Measurements from ENCODE around the gene KRT31. TPM values are rescaled to one million over a fixed set of nuclear protein-coding genes. Genes with fewer than 3 reads are reported as not detected.
"Not testable (repeated sequence)": the region's sequence is repeated elsewhere in the genome, so short reads cannot be mapped to it uniquely, and the experiment has no call there.

KRT31 gene
- total and polyA plus RNA-seq, 2 donors (not counting 1 experiment from before 2014, with no cell fraction given) = not detected

GRCh38 chr17:41347869-41348760 is 49.3 kb downstream of the KRT31 start:
- H3K4me3 ChIP-seq (ENCODE audit: control extremely low read depth in 1 of 5, extremely low read depth in 1 of 5, insufficient read depth in 1 of 5, low read depth in 2 of 5, low read length in 4 of 5) = no peak overlapping the region
- no peak overlapping the region for H3K27ac Mint-ChIP-seq
- H3K4me3 Mint-ChIP-seq = no peak overlapping the region
- no peak for TF ChIP-seq EZH2 (IDR thresholded peaks at IDR 0.05; ENCODE audit: borderline replicate concordance, insufficient read depth, low read depth, low read length, poor library complexity, severe bottlenecking)
- no peak for TF ChIP-seq CTCF (IDR thresholded peaks at IDR 0.05)
- peaks cover 24% of the 10 kb centered on the region for H3K27me3 Mint-ChIP-seq
- H3K4me1 Mint-ChIP-seq = no peaks in the 10 kb centered on the region
- DNase-seq (no peak), ATAC-seq (ENCODE audit: low read depth) (no peak)
- no peak overlapping the region for H3K27ac ChIP-seq (ENCODE audit: low read length in 2 of 2)
- no peaks in the 10 kb centered on the region for H3K4me1 ChIP-seq (ENCODE audit: control insufficient read depth in 2 of 2, insufficient read depth in 2 of 2, low read length in 2 of 2)
- H4K20me1 ChIP-seq (ENCODE audit: control insufficient read depth, insufficient read depth, low read length, poor library complexity, severe bottlenecking) = no peaks in the 10 kb centered on the region
- H2AFZ ChIP-seq (ENCODE audit: insufficient read depth, low read depth, low read length, poor library complexity, severe bottlenecking) = no peak overlapping the region
- no peak overlapping the region for H3K9ac ChIP-seq (ENCODE audit: low read length)
- H3K27me3 ChIP-seq (replicated peaks in 1 of 4; ENCODE audit: control extremely low read depth in 1 of 4, control insufficient read depth in 3 of 4, insufficient read depth in 4 of 4, low read length in 3 of 4) = peaks cover 0 to 10% (median 0%) of the 10 kb centered on the region in 4 experiments
- H3K79me2 ChIP-seq (ENCODE audit: control insufficient read depth, insufficient read depth, low read length) = no peaks in the 10 kb centered on the region
- no peak overlapping the region for H3K4me2 ChIP-seq (replicated peaks; ENCODE audit: low read depth, low read length, poor library complexity, severe bottlenecking)
- H3K9me3 Mint-ChIP-seq (ENCODE audit: insufficient read depth) = peaks cover 2% of the 10 kb centered on the region
- no peaks in the 10 kb centered on the region for H3K9me3 ChIP-seq (ENCODE audit: control extremely low read depth in 1 of 3, control insufficient read depth in 2 of 3, insufficient read depth in 1 of 3, low read length in 2 of 3)
- CTCF ChIA-PET = no interaction called here
- POLR2A ChIA-PET = no interaction called here
- intact Hi-C loops (cut with micrococcal nuclease) = no loop called here
- WGBS (ENCODE audit: insufficient coverage) = 95% methylated on average over 7 of the region's 7 CpGs
- no peaks in the 10 kb centered on the region for H3K36me3 ChIP-seq (replicated peaks in 1 of 2; ENCODE audit: control extremely low read depth in 1 of 2, control insufficient read depth in 1 of 2, extremely low read depth in 1 of 2, insufficient read depth in 2 of 2, low read length in 1 of 2)

GRCh38 chr17:41346421-41346820 is 51.0 kb downstream of the KRT31 start:
- H3K4me1 ChIP-seq (ENCODE audit: control insufficient read depth in 2 of 2, insufficient read depth in 2 of 2, low read length in 2 of 2); H3K79me2 ChIP-seq (ENCODE audit: control insufficient read depth, insufficient read depth, low read length); H3K27me3 ChIP-seq (replicated peaks in 1 of 4; ENCODE audit: control extremely low read depth in 1 of 4, control insufficient read depth in 3 of 4, insufficient read depth in 4 of 4, low read length in 3 of 4); intact Hi-C loops (cut with micrococcal nuclease); H3K4me1 Mint-ChIP-seq; DNase-seq; H2AFZ ChIP-seq (ENCODE audit: insufficient read depth, low read depth, low read length, poor library complexity, severe bottlenecking); H4K20me1 ChIP-seq (ENCODE audit: control insufficient read depth, insufficient read depth, low read length, poor library complexity, severe bottlenecking); H3K27ac ChIP-seq (ENCODE audit: low read length in 2 of 2); H3K36me3 ChIP-seq (replicated peaks in 1 of 2; ENCODE audit: control extremely low read depth in 1 of 2, control insufficient read depth in 1 of 2, extremely low read depth in 1 of 2, insufficient read depth in 2 of 2, low read length in 1 of 2); ATAC-seq (ENCODE audit: low read depth); H3K9ac ChIP-seq (ENCODE audit: low read length); H3K27ac Mint-ChIP-seq; H3K4me2 ChIP-seq (replicated peaks; ENCODE audit: low read depth, low read length, poor library complexity, severe bottlenecking); H3K9me3 ChIP-seq (ENCODE audit: control extremely low read depth in 1 of 3, control insufficient read depth in 2 of 3, insufficient read depth in 1 of 3, low read length in 2 of 3); H3K4me3 ChIP-seq (ENCODE audit: control extremely low read depth in 1 of 5, extremely low read depth in 1 of 5, insufficient read depth in 1 of 5, low read depth in 2 of 5, low read length in 4 of 5); H3K9me3 Mint-ChIP-seq (ENCODE audit: insufficient read depth); POLR2A ChIA-PET; H3K4me3 Mint-ChIP-seq; CTCF ChIA-PET: not testable (repeated sequence)
- WGBS (ENCODE audit: insufficient coverage) = 94% methylated on average over 12 of the region's 16 CpGs
- H3K27me3 Mint-ChIP-seq = peaks cover 15% of the 10 kb centered on the region

Data from B cell (primary cell).